ENCODE measurements around the gene C22orf15. TPM values are rescaled to one million over a fixed set of nuclear protein-coding genes. Genes with fewer than 3 reads are reported as not detected.
"Not testable (repeated sequence)": the region's sequence is repeated elsewhere in the genome, so short reads cannot be mapped to it uniquely, and the experiment has no call there.

Gene C22orf15
- total and polyA plus RNA-seq, 2 experiments from 2014 or later: 0.37 TPM; not detected in 1

GRCh38 chr22:23722160-23722559 is 40.6 kb upstream of the C22orf15 start:
- Histone ChIP-seq H3K27ac (no peak overlapping the region), H2AFZ (no peak overlapping the region), H3K36me3 (replicated peaks; ENCODE audit: insufficient read depth, low read depth) (no peaks in the 10 kb centered on the region), H3K9me3 (ENCODE audit: low read depth) (no peaks in the 10 kb centered on the region), H3K9me2 (replicated peaks; ENCODE audit: insufficient read depth) (no peaks in the 10 kb centered on the region), H3K79me2 (no peaks in the 10 kb centered on the region), H3K4me1 (ENCODE audit: insufficient read depth) (no peaks in the 10 kb centered on the region), H3K4me3 (no peak overlapping the region), H3K4me2 (no peak overlapping the region), H3K27me3 (no peaks in the 10 kb centered on the region), H4K20me1 (ENCODE audit: insufficient read depth, poor library complexity, severe bottlenecking) (no peaks in the 10 kb centered on the region)
- WGBS (ENCODE audit: low lambda C conversion rate, missing lambda C conversion rate): 76% methylated on average over 4 of the region's 4 CpGs
- TF ChIP-seq, protein P1, sequence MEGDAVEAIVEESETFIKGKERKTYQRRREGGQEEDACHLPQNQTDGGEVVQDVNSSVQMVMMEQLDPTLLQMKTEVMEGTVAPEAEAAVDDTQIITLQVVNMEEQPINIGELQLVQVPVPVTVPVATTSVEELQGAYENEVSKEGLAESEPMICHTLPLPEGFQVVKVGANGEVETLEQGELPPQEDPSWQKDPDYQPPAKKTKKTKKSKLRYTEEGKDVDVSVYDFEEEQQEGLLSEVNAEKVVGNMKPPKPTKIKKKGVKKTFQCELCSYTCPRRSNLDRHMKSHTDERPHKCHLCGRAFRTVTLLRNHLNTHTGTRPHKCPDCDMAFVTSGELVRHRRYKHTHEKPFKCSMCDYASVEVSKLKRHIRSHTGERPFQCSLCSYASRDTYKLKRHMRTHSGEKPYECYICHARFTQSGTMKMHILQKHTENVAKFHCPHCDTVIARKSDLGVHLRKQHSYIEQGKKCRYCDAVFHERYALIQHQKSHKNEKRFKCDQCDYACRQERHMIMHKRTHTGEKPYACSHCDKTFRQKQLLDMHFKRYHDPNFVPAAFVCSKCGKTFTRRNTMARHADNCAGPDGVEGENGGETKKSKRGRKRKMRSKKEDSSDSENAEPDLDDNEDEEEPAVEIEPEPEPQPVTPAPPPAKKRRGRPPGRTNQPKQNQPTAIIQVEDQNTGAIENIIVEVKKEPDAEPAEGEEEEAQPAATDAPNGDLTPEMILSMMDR (IDR thresholded peaks at IDR 0.05; ENCODE audit: poor library complexity): no peak
- TF ChIP-seq EZH2 (IDR thresholded peaks at IDR 0.05; ENCODE audit: borderline replicate concordance) (no peak), EZH2phosphoT487 (IDR thresholded peaks at IDR 0.05; ENCODE audit: low read depth, severe bottlenecking, unreplicated experiment) (no peak)
- DNase-seq (ENCODE audit: low spot score): no peak

DNA sequence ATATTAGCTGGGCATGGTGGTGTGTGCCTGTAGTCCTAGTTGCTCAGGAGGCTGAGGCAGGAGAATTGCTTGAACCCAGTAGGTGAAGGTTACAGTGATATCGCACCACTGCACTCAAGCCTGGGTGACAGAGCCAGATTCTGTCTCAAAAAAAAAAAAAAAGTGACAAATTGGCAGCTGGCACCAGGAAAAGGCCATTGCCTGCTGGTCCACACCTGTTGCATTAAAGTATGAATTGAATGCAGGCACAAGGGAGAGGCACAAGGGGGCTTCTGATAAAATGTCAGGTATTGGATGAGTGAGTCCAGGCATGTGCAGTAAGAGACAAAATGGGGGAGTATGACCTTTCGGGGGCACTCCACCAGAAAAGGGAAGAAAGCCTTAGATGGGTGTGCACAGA is 40.1 kb upstream of the C22orf15 start:
- no peak for DNase-seq (ENCODE audit: low spot score)
- no peaks in the 10 kb centered on the region for H4K20me1 ChIP-seq (ENCODE audit: insufficient read depth, poor library complexity, severe bottlenecking)
- H3K79me2 ChIP-seq: no peaks in the 10 kb centered on the region
- no peaks in the 10 kb centered on the region for H3K4me1 ChIP-seq (ENCODE audit: insufficient read depth)
- H3K27me3 ChIP-seq: no peaks in the 10 kb centered on the region
- WGBS (ENCODE audit: low lambda C conversion rate, missing lambda C conversion rate): 96% methylated on average over 2 of the region's 2 CpGs
- H3K36me3 ChIP-seq (replicated peaks; ENCODE audit: insufficient read depth, low read depth): no peaks in the 10 kb centered on the region
- H2AFZ ChIP-seq: no peak overlapping the region
- H3K4me2 ChIP-seq: no peak overlapping the region
- H3K9me3 ChIP-seq (ENCODE audit: low read depth): no peaks in the 10 kb centered on the region
- no peaks in the 10 kb centered on the region for H3K9me2 ChIP-seq (replicated peaks; ENCODE audit: insufficient read depth)
- no peak overlapping the region for H3K4me3 ChIP-seq
- no peak overlapping the region for H3K27ac ChIP-seq
- TF ChIP-seq EZH2 (IDR thresholded peaks at IDR 0.05; ENCODE audit: borderline replicate concordance) (no peak), EZH2phosphoT487 (IDR thresholded peaks at IDR 0.05; ENCODE audit: low read depth, severe bottlenecking, unreplicated experiment) (no peak)
- TF ChIP-seq, protein P1 (IDR thresholded peaks at IDR 0.05; ENCODE audit: poor library complexity): no peak

- H3K27me3 ChIP-seq; H3K9me3 ChIP-seq (ENCODE audit: low read depth); H3K4me1 ChIP-seq (ENCODE audit: insufficient read depth); H3K36me3 ChIP-seq (replicated peaks; ENCODE audit: insufficient read depth, low read depth); DNase-seq (ENCODE audit: low spot score); H3K9me2 ChIP-seq (replicated peaks; ENCODE audit: insufficient read depth); H3K4me2 ChIP-seq; H4K20me1 ChIP-seq (ENCODE audit: insufficient read depth, poor library complexity, severe bottlenecking); H3K79me2 ChIP-seq; H3K4me3 ChIP-seq; H2AFZ ChIP-seq; H3K27ac ChIP-seq: not testable (repeated sequence)
- 98% methylated on average over 4 of the region's 4 CpGs for WGBS (ENCODE audit: low lambda C conversion rate, missing lambda C conversion rate)
Measured at GRCh38 chr22:23728108-23728507, 34.7 kb upstream of the C22orf15 start.

DNA sequence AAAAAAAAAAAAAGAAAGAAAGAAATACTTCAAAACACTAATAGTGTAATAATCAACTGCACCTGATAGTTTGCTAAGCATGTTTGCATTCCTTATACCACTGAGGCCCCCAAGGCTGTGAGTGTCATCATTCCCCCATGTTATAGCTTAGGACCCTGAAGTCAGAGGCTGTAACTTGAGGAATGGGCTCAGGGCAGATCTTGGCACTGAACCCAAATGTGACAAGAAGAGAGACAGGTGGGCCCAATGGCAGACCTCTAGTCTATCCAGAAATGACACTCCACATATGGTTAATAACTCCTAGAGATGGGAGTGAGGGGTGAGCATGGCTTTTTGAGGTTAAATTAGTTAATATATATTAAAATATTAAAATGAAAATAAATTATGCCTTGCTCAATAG is 25.1 kb upstream of the C22orf15 start:
- Histone ChIP-seq H3K27me3 (no peaks in the 10 kb centered on the region), H3K4me1 (ENCODE audit: insufficient read depth) (no peaks in the 10 kb centered on the region), H3K36me3 (replicated peaks; ENCODE audit: insufficient read depth, low read depth) (no peaks in the 10 kb centered on the region), H4K20me1 (ENCODE audit: insufficient read depth, poor library complexity, severe bottlenecking) (no peaks in the 10 kb centered on the region), H3K27ac (no peak overlapping the region), H3K9me2 (replicated peaks; ENCODE audit: insufficient read depth) (no peaks in the 10 kb centered on the region), H3K4me2 (no peak overlapping the region), H3K4me3 (no peak overlapping the region), H2AFZ (no peak overlapping the region), H3K79me2 (no peaks in the 10 kb centered on the region), H3K9me3 (ENCODE audit: low read depth) (no peaks in the 10 kb centered on the region)
- DNase-seq (ENCODE audit: low spot score): no peak
- TF ChIP-seq, protein P1 (IDR thresholded peaks at IDR 0.05; ENCODE audit: poor library complexity): no peak
- TF ChIP-seq EZH2 (IDR thresholded peaks at IDR 0.05; ENCODE audit: borderline replicate concordance): no peak
- TF ChIP-seq EZH2phosphoT487 (IDR thresholded peaks at IDR 0.05; ENCODE audit: low read depth, severe bottlenecking, unreplicated experiment): no peak

Data from hepatocyte (in vitro differentiated cells).